GM20431 (cell line): ENCODE data around the gene WDR81.
"Not testable (repeated sequence)": the region's sequence is repeated elsewhere in the genome, so short reads cannot be mapped to it uniquely, and the experiment has no call there.

Source experiments
- in situ Hi-C: fragments of 300-500 bp; cut with MseI, MboI; formaldehyde crosslinking; loops from one replicate; pipeline ENCODE4 v1.15.0; 2020; ENCODE audit warnings: low sequenced_read_pairs; ENCODE audit not compliant: unreplicated experiment

Gene WDR81

GRCh38 chr17:1729966-1730325 is 5.4 kb downstream of the WDR81 start:
- in situ Hi-C loops: no loop called here

- in situ Hi-C loops: no loop called here
Measured at GRCh38 chr17:1730326-1731193, 6.1 kb downstream of the WDR81 start.

GRCh38 chr17:1731194-1731506 is 6.6 kb downstream of the WDR81 start:
- in situ Hi-C loops: no loop called here

- in situ Hi-C loops: no loop called here
Measured at GRCh38 chr17:1732241-1732832, 7.8 kb downstream of the WDR81 start.

GRCh38 chr17:1732833-1733321 is 8.4 kb downstream of the WDR81 start:
- in situ Hi-C loops: no loop called here

GRCh38 chr17:1733759-1734158 is 9.3 kb downstream of the WDR81 start:
- in situ Hi-C loops: no loop called here

- in situ Hi-C loops: no loop called here
Measured at GRCh38 chr17:1735418-1735817, 10.9 kb downstream of the WDR81 start.

GRCh38 chr17:1735834-1736347 is 11.4 kb downstream of the WDR81 start:
- in situ Hi-C loops: no loop called here

GRCh38 chr17:1736348-1737281 is 12.1 kb downstream of the WDR81 start:
- in situ Hi-C loops: no loop called here

GRCh38 chr17:1737531-1738291 is 13.2 kb downstream of the WDR81 start:
- in situ Hi-C loops: no loop called here

- in situ Hi-C loops: not testable (repeated sequence)
Measured at GRCh38 chr17:1741899-1742298, 17.4 kb downstream of the WDR81 start.

- in situ Hi-C loops: no loop called here
Measured at GRCh38 chr17:1742371-1743087, 18.0 kb downstream of the WDR81 start, which contains the start of gene SERPINF2. SERPINF2 (plus strand) TSS chr17:1742871; CDS start chr17:1744996, 2,125 bp downstream.

GRCh38 chr17:1743088-1743439 is 18.6 kb downstream of the WDR81 start:
- in situ Hi-C loops: no loop called here

- in situ Hi-C loops: no loop called here
Measured at GRCh38 chr17:1744551-1745512, 20.3 kb downstream of the WDR81 start.

- in situ Hi-C loops: no loop called here
Measured at GRCh38 chr17:1745513-1746020, 21.1 kb downstream of the WDR81 start.

GRCh38 chr17:1746975-1747543 is 22.6 kb downstream of the WDR81 start:
- in situ Hi-C loops: no loop called here

GRCh38 chr17:1750628-1751027 is 26.1 kb downstream of the WDR81 start:
- in situ Hi-C loops: no loop called here
